Cardiac muscle cell (in vitro differentiated cells and primary cell): ENCODE results near the gene PTPN4. TPM values are rescaled to one million over a fixed set of nuclear protein-coding genes. Genes with fewer than 3 reads are reported as not detected.

Source experiments
- DNase-seq, 2 donors: peaks; one replicate each; pipeline versions ENCODE4 v3.0.0 to v3.0.0-alpha.2; 2010 to 2017; ENCODE audit warnings: low read depth in 1 of 2, low spot score in 1 of 2
- H3K27ac ChIP-seq: fragments of 200-600 bp; sonication (generic); 2 replicates; pipeline ENCODE4 v1.5.1; 2016
- H3K27me3 ChIP-seq: fragments of 200-600 bp; sonication (generic); 2 replicates; pipeline ENCODE4 v1.6.0; 2016; ENCODE audit warnings: control low read depth
- H3K36me3 ChIP-seq: fragments of 200-600 bp; sonication (generic); 2 replicates; pipeline ENCODE4 v1.5.1; 2016; ENCODE audit warnings: control low read depth
- H3K4me1 ChIP-seq: fragments of 200-600 bp; sonication (generic); 2 replicates; pipeline ENCODE4 v1.8.1; 2017; ENCODE audit warnings: low read depth, mild to moderate bottlenecking, mixed run types
- H3K4me3 ChIP-seq: fragments of 200-600 bp; sonication (generic); 2 replicates; pipeline ENCODE4 v1.5.1; 2016; ENCODE audit warnings: mild to moderate bottlenecking
- H3K9me3 ChIP-seq: fragments of 200-600 bp; sonication (generic); 2 replicates; pipeline ENCODE4 v1.5.1; 2017; ENCODE audit warnings: low read depth, mild to moderate bottlenecking, control low read depth
- CTCF ChIP-seq: IDR thresholded peaks from 2 replicates; pipeline ENCODE4 v1.5.1; 2012; ENCODE audit warnings: low read depth, mild to moderate bottlenecking, low read length
- polyA plus RNA-seq: library from polyadenylated mRNA; unstranded; fragments of >200 nt; fragmentation: Nextera tagmentation; extraction: Ambion mirVana; gene quantifications from 2 replicates; pipeline ENCODE4 v1.2.1, GENCODE V29; 2016
- total RNA-seq: library from RNA; depleted of rRNA; stranded (reverse); fragments of >200 nt; gene quantifications from 2 replicates; pipeline ENCODE4 v1.2.3, GENCODE V29; 2016

PTPN4 gene
- total and polyA plus RNA-seq, 2 experiments from 2014 or later: 26.3 to 70.3 TPM

- H3K4me3 ChIP-seq: no peak overlapping the region
- H3K27ac ChIP-seq: no peak overlapping the region
- DNase-seq: no peak
- H3K4me1 ChIP-seq: no peaks in the 10 kb centered on the region
- no peaks in the 10 kb centered on the region for H3K9me3 ChIP-seq
- TF ChIP-seq CTCF: no peak
- no peaks in the 10 kb centered on the region for H3K27me3 ChIP-seq
- no peaks in the 10 kb centered on the region for H3K36me3 ChIP-seq
These were observed 248.1 kb downstream of the PTPN4 start for GRCh38 chr2:120007851-120008250.

GRCh38 chr2:120012363-120012762 is 252.6 kb downstream of the PTPN4 start:
- Histone ChIP-seq H3K36me3 (no peaks in the 10 kb centered on the region), H3K4me1 (peaks cover 4% of the 10 kb centered on the region), H3K27ac (peak overlapping the region; percentile 91), H3K9me3 (no peaks in the 10 kb centered on the region), H3K27me3 (no peaks in the 10 kb centered on the region), H3K4me3 (peak overlapping the region; percentile 79)
- no peak for DNase-seq
- no peak for TF ChIP-seq CTCF

GRCh38 chr2:120012771-120013596 is 253.3 kb downstream of the PTPN4 start, which contains the start of gene EPB41L5:
Gene EPB41L5 (plus strand): TSS chr2:120013077. CDS start chr2:120019085, 6,008 bp downstream.
- Histone ChIP-seq H3K27me3 (no peaks in the 10 kb centered on the region), H3K4me1 (peaks cover 4% of the 10 kb centered on the region), H3K9me3 (no peaks in the 10 kb centered on the region), H3K27ac (peak within 1 kb of the TSS; percentile 91), H3K36me3 (no peaks in the 10 kb centered on the region), H3K4me3 (peak within 1 kb of the TSS; percentile 79)
- DNase-seq: peak; percentile 98
- TF ChIP-seq CTCF: no peak

GRCh38 chr2:120013597-120014223 is 254.0 kb downstream of the PTPN4 start:
- Histone ChIP-seq H3K9me3 (no peaks in the 10 kb centered on the region), H3K27ac (peak overlapping the region; percentile 91), H3K4me1 (peaks cover 4% of the 10 kb centered on the region), H3K4me3 (peak overlapping the region; percentile 79), H3K27me3 (no peaks in the 10 kb centered on the region), H3K36me3 (no peaks in the 10 kb centered on the region)
- no peak for TF ChIP-seq CTCF
- DNase-seq: peak in 1 of 2 donors; percentile 48

GRCh38 chr2:120014226-120014980 is 254.7 kb downstream of the PTPN4 start:
- Histone ChIP-seq H3K27ac (no peak overlapping the region), H3K4me3 (peak overlapping the region; percentile 79)

More at GRCh38 chr2:120014226-120014980, 254.7 kb downstream of the PTPN4 start:
- Histone ChIP-seq H3K9me3 (no peaks in the 10 kb centered on the region), H3K4me1 (peaks cover 4% of the 10 kb centered on the region), H3K36me3 (peaks cover 3% of the 10 kb centered on the region), H3K27me3 (no peaks in the 10 kb centered on the region)
- no peak for DNase-seq
- no peak for TF ChIP-seq CTCF
